Ishikawa (cell line): ENCODE data around the gene KCNQ5.

Experiments
- CEBPB ChIP-seq: IDR thresholded peaks from 2 replicates; pipeline ENCODE4 v1.6.1; 2012
- CREB1 ChIP-seq: IDR thresholded peaks from 2 replicates; pipeline ENCODE4 v1.6.1; 2012; ENCODE audit warnings: low read depth
- EGR1 ChIP-seq: IDR thresholded peaks from 2 replicates; pipeline ENCODE4 v1.6.1; 2012
- EP300 ChIP-seq: IDR thresholded peaks from 2 replicates; pipeline ENCODE4 v1.6.1; 2012; ENCODE audit warnings: borderline replicate concordance
- FOXM1 ChIP-seq: IDR thresholded peaks from 2 replicates; pipeline ENCODE4 v1.6.1; 2012; ENCODE audit warnings: low read depth, borderline replicate concordance
- MAX ChIP-seq: IDR thresholded peaks from 2 replicates; pipeline ENCODE4 v1.6.1; 2012
- NFIC ChIP-seq: IDR thresholded peaks from 2 replicates; pipeline ENCODE4 v1.6.1; 2012
- RAD21 ChIP-seq: IDR thresholded peaks from 2 replicates; pipeline ENCODE4 v1.6.1; 2012; ENCODE audit warnings: low read depth
- REST ChIP-seq: IDR thresholded peaks from 2 replicates; pipeline ENCODE4 v1.6.1; 2012; ENCODE audit warnings: low read depth, mild to moderate bottlenecking
- TAF1 ChIP-seq: IDR thresholded peaks from 2 replicates; pipeline ENCODE4 v1.6.1; 2012; ENCODE audit warnings: low read depth, mild to moderate bottlenecking
- TCF12 ChIP-seq: IDR thresholded peaks from 2 replicates; pipeline ENCODE4 v1.6.1; 2012; ENCODE audit warnings: low read depth
- TEAD4 ChIP-seq: IDR thresholded peaks from 2 replicates; pipeline ENCODE4 v1.6.1; 2012
- USF1 ChIP-seq: IDR thresholded peaks from 2 replicates; pipeline ENCODE4 v1.6.1; 2012
- YY1 ChIP-seq: IDR thresholded peaks from 2 replicates; pipeline ENCODE4 v1.6.1; 2012; ENCODE audit warnings: low read depth
- ZBTB7A ChIP-seq: IDR thresholded peaks from 2 replicates; pipeline ENCODE4 v1.6.1; 2012; ENCODE audit warnings: low read depth

KCNQ5 gene

GRCh38 chr6:73062837-73063236 lies 441.0 kb downstream of the KCNQ5 start:
- TF ChIP-seq TAF1, result no peak
- no peak for TF ChIP-seq RAD21
- no peak for TF ChIP-seq TEAD4

GRCh38 chr6:73064266-73064665 lies 442.4 kb downstream of the KCNQ5 start:
- TF ChIP-seq TEAD4 (no peak), NFIC (no peak), TCF12 (no peak), MAX (no peak), TAF1 (no peak), ZBTB7A (no peak), YY1 (no peak), RAD21 (no peak), EP300 (no peak), EGR1 (no peak), CEBPB (no peak), FOXM1 (no peak), CREB1 (no peak), REST (no peak), USF1 (no peak)

GRCh38 chr6:73073238-73073637 lies 451.4 kb downstream of the KCNQ5 start:
- no peak for TF ChIP-seq TEAD4
- TF ChIP-seq REST, result no peak
- TF ChIP-seq FOXM1, result no peak
- TF ChIP-seq YY1, result no peak
- no peak for TF ChIP-seq ZBTB7A
- TF ChIP-seq TAF1, result no peak
- TF ChIP-seq USF1, result no peak
- TF ChIP-seq EP300, result no peak
- no peak for TF ChIP-seq TCF12
- TF ChIP-seq EGR1, result no peak
- TF ChIP-seq CREB1, result no peak
- no peak for TF ChIP-seq RAD21
- no peak for TF ChIP-seq MAX
- no peak for TF ChIP-seq CEBPB
- no peak for TF ChIP-seq NFIC

GRCh38 chr6:73074175-73074574 lies 452.3 kb downstream of the KCNQ5 start:
- TF ChIP-seq TCF12, result no peak
- TF ChIP-seq MAX, result no peak
- no peak for TF ChIP-seq TAF1

- TF ChIP-seq MAX (no peak), USF1 (no peak), EGR1 (no peak)
These were observed 454.5 kb downstream of the KCNQ5 start for GRCh38 chr6:73076211-73076954.

GRCh38 chr6:73078333-73078862 lies 456.5 kb downstream of the KCNQ5 start:
- no peak for TF ChIP-seq CEBPB
